OCI-M2 (cell line): ENCODE results near the gene DLGAP1.
"Not testable (repeated sequence)": the region's sequence is repeated elsewhere in the genome, so short reads cannot be mapped to it uniquely, and the experiment has no call there.

Experiments
- DNase-seq: peaks from one replicate; lab custom pipeline; 2025; ENCODE audit not compliant: unreplicated experiment; lab: John Stamatoyannopoulos, UW

DLGAP1 gene

DNA sequence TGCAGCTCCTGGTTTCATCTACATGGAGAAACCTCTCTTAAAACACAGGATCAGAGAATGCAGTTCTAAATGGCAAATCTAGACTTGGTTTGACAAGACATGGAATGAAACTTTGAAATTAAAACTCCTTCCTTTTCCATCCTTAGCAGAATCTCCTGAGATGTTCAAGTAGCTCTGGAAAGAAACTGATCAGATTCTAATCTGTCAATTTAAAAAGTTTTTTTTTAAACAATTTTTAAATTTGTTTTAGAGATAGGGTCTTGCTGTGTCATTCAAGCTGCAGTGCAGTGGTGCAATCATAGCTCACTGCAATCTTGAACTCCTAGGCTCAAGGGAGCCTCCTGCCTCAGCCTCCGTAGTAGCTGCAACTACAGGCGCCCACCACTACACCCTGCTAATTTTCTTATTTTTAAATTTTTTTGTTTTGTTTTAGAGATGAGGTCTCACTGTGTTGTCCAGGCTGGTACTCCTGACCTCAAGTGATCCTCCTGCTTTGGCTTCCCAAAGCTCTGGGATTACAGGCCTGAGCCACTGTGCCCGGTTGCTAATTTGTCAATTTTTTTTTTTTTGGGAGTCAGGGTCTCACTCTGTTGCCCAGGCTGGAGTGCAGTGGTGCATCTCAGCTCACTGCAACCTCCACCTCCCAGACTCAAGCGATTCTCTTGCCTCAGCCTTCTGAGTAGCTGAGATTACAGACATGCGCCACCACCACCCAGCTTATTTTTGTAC, 788.4 kb downstream of the DLGAP1 start:
- DNase-seq: no peak

DNA sequence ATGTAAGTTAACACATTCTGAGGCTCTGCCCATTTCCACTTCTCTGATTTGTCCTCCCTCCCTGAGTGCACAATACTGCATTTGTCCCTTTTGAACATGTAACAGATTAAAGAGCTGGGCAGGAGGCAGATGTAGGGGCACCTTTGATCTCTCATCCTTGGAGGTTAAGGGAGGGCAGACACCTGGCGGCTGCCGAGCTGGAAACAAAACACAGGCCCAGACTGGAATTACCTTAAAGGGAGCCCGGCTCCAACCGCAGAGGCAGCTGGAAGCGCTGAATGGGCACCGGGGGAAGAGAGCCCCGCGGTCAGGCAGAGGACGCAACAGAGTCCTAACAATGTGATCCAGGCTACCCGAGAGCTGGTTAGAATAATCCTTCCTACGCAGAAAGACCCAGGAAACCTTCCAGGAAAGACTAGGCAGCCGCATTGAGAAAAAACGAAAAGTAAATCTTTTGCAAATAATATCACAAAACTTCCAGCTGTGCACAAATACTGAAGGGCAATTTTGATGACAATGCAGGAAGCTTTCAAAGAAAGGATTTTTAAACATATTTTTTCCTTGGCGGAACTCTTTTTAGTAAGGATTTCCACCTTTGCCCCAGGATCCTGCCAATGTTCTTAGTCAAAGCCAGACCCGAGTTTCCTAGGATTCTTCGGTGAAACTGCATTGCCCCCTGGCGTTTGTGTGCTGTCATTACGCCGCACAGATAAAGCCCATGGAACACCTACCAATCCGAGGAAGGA, 789.2 kb downstream of the DLGAP1 start:
- peak; percentile 59 for DNase-seq

- DNase-seq: no peak
These were observed 789.9 kb downstream of the DLGAP1 start for GRCh38 chr18:3665204-3665603.

GRCh38 chr18:3664563-3665178, 790.4 kb downstream of the DLGAP1 start:
- DNase-seq: no peak

GRCh38 chr18:3663870-3664512, 791.1 kb downstream of the DLGAP1 start:
- no peak for DNase-seq

- no peak for DNase-seq
These were observed 793.1 kb downstream of the DLGAP1 start for GRCh38 chr18:3661989-3662388.

- DNase-seq: no peak
These were observed 794.2 kb downstream of the DLGAP1 start for GRCh38 chr18:3660739-3661515.

DNA sequence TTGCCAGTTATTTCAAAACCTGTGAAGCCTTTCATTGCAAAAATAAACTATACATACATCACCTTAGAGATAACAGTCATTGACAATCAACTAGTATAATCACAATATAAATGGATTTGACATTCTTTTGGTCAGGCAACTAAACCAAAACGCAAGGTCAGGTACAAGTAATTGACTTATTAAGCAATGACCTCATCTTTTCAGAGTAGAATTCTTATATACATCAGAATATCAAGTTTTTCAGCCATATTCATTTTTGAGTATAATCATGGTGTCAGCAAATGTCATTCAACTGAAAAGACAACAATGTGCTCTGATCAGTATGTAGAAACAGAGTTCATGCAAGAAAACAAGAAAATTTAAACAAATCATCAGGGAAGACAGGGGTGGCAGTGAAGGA, 796.6 kb downstream of the DLGAP1 start:
- no peak for DNase-seq

- DNase-seq: no peak
These were observed 799.7 kb downstream of the DLGAP1 start for GRCh38 chr18:3655254-3656050.

GRCh38 chr18:3654442-3655253, 800.5 kb downstream of the DLGAP1 start:
- peak; percentile 34 for DNase-seq

GRCh38 chr18:3653851-3654441, 801.2 kb downstream of the DLGAP1 start:
- DNase-seq: no peak

GRCh38 chr18:3653263-3653850, 801.8 kb downstream of the DLGAP1 start:
- no peak for DNase-seq

- DNase-seq: peak; percentile 81
These were observed 802.5 kb downstream of the DLGAP1 start for GRCh38 chr18:3652380-3653262.

GRCh38 chr18:3651266-3651665, 803.8 kb downstream of the DLGAP1 start:
- DNase-seq: no peak

GRCh38 chr18:3650521-3651042, 804.5 kb downstream of the DLGAP1 start:
- DNase-seq: not testable (repeated sequence)

DNA sequence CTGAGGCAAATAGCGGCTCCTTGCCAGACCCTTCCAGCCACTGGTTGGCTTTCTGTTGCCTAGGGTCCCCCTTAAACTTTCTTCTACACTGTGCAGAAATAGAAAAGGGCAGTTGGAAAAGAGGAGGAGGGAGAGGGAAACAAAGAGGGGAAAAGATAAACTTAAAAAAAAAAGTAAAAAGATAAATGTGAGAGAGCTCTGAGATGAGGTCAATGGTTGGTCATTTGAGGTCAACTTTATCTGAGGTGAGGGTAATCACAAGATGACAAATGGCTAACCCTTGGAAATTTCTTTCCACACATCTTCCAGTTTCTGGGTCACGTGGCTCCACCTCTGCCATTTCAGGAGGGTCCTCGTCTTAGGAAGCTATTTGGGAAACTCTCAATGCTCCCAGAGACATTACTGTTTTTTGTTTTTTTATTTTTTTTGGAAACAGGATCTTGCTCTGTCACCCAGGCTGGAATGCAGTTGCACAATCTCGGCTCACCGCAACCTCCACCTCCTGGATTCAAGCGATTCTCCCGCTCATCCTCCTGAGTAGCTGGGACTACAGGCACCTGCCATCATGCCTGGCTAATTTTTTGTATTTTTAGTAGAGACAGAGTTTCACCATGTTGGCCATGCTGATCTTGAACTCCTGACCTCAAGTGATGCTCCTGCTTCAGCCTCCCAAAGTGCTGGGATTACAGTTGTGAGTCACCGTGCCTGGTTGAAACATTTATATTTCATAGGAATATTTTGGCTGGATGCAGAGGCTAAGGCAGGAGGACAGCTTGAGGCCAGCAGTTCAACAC, 805.3 kb downstream of the DLGAP1 start:
- DNase-seq: peak; percentile 29
